Glutamatergic neuron (in vitro differentiated cells): ENCODE data around the gene SLC27A2. TPM values are rescaled to one million over a fixed set of nuclear protein-coding genes. Genes with fewer than 3 reads are reported as not detected.

Experiments used
- DNase-seq: peaks from one replicate; pipeline ENCODE4 v3.0.0; 2022
- H3K27ac Mint-ChIP-seq: one replicate; pipeline ENCODE4 v1.8.0; 2020; ENCODE audit warnings: mild to moderate bottlenecking, mixed read lengths, inconsistent platforms; ENCODE audit not compliant: unreplicated experiment
- H3K27me3 Mint-ChIP-seq: one replicate; pipeline ENCODE4 v1.8.0; 2020; ENCODE audit warnings: mild to moderate bottlenecking, moderate library complexity, mixed read lengths, inconsistent platforms; ENCODE audit not compliant: unreplicated experiment
- H3K36me3 Mint-ChIP-seq: one replicate; pipeline ENCODE4 v1.8.0; 2020; ENCODE audit warnings: mild to moderate bottlenecking, mixed read lengths, inconsistent platforms; ENCODE audit not compliant: unreplicated experiment
- H3K4me1 Mint-ChIP-seq: one replicate; pipeline ENCODE4 v1.8.0; 2020; ENCODE audit warnings: mild to moderate bottlenecking, low read depth, mixed read lengths, inconsistent platforms; ENCODE audit not compliant: unreplicated experiment
- H3K4me3 Mint-ChIP-seq: one replicate; pipeline ENCODE4 v1.8.0; 2020; ENCODE audit warnings: mild to moderate bottlenecking, mixed read lengths, inconsistent platforms; ENCODE audit not compliant: unreplicated experiment
- H3K9me3 Mint-ChIP-seq: one replicate; pipeline ENCODE4 v1.8.0; 2020; ENCODE audit warnings: mild to moderate bottlenecking, moderate library complexity, mixed read lengths, inconsistent platforms; ENCODE audit not compliant: unreplicated experiment
- total RNA-seq: library from RNA; stranded (reverse); fragmentation: NEBNext Ultra II Directional; extraction: Animal tissue kit (Norgen Biotek cat#: 25700); gene quantifications from one replicate; pipeline ENCODE4 v1.2.1, GENCODE V29; 2021; ENCODE audit not compliant: unreplicated experiment
- TF ChIP-seq, protein P1 (sequence below): fragments of 200-600 bp; sonication (generic); IDR thresholded peaks from one replicate; pipeline ENCODE4 v1.5.0; 2021; ENCODE audit not compliant: partially characterized antibody, unreplicated experiment

Gene SLC27A2
- total RNA-seq, 1 donor from 2014 or later: not detected

DNA sequence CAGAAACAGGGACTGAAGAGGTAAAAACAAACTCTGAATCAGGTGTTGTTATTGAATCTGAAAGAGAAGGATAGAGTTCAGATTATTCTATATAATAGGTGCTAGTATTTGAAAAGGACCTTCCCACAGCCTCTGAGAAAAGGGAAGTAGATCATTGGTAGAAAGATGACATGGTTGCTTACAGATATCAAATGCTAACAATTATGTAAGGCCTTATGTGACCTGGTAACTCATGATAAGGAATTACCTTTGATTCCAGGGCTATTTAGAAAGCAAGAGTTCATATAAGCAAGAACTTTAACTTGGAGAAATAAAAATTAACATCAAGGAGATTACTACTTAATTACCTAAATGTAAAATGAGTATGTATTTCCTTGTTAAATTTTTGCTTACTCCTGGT is 7.6 kb downstream of the SLC27A2 start:
- Mint-ChIP-seq H3K27ac (no peak overlapping the region), H3K4me1 (no peaks in the 10 kb centered on the region), H3K4me3 (no peak overlapping the region), H3K9me3 (no peaks in the 10 kb centered on the region), H3K36me3 (no peaks in the 10 kb centered on the region), H3K27me3 (no peaks in the 10 kb centered on the region)
- DNase-seq: no peak
- TF ChIP-seq, protein P1, sequence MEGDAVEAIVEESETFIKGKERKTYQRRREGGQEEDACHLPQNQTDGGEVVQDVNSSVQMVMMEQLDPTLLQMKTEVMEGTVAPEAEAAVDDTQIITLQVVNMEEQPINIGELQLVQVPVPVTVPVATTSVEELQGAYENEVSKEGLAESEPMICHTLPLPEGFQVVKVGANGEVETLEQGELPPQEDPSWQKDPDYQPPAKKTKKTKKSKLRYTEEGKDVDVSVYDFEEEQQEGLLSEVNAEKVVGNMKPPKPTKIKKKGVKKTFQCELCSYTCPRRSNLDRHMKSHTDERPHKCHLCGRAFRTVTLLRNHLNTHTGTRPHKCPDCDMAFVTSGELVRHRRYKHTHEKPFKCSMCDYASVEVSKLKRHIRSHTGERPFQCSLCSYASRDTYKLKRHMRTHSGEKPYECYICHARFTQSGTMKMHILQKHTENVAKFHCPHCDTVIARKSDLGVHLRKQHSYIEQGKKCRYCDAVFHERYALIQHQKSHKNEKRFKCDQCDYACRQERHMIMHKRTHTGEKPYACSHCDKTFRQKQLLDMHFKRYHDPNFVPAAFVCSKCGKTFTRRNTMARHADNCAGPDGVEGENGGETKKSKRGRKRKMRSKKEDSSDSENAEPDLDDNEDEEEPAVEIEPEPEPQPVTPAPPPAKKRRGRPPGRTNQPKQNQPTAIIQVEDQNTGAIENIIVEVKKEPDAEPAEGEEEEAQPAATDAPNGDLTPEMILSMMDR: no peak

DNA sequence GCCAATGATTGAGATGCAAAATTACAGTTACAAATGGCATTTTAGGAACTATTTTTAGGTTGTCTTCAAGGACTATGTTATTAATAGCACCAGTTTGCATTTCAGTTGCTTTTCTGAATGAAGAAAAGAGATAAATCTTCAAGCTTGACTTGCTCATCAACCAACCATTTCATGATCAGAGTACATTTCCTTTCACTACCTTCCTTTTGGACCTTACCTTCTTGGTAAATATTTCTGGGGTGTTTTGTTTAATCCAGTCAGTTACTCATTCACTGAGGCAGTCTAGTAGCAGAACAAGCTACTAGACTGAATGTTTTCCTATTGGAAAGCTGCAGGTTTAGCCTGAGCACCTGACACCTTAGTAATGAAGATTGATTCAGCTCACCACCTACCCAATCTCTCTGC is 8.2 kb downstream of the SLC27A2 start:
- no peak for DNase-seq
- TF ChIP-seq, protein P1: no peak
- no peak overlapping the region for H3K27ac Mint-ChIP-seq

DNA sequence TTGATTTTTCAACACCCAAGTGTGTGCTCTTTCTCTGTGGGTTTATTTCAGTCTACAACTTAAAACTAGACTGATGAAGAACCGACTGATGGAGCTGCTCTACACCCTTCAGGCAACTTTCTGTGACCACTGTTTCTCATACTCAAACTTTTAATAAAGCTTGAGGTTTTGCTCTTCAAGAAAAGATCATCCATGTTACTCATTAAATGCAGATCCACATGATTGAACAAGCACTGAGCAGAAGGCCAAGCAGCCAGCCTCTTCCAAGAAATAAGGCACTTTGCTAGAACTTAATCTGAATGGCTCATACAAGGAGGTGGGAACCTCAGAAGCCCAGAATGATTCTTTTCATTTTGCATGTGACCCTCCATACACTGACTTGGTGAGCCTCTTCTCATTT is 8.7 kb downstream of the SLC27A2 start:
- no peaks in the 10 kb centered on the region for H3K9me3 Mint-ChIP-seq
- H3K27me3 Mint-ChIP-seq: no peaks in the 10 kb centered on the region
- no peaks in the 10 kb centered on the region for H3K4me1 Mint-ChIP-seq
- DNase-seq: no peak
- TF ChIP-seq, protein P1: no peak
- H3K36me3 Mint-ChIP-seq: no peaks in the 10 kb centered on the region
- no peak overlapping the region for H3K27ac Mint-ChIP-seq
- H3K4me3 Mint-ChIP-seq: no peak overlapping the region

More for the DNA sequence above, 8.2 kb downstream of the SLC27A2 start:
- Mint-ChIP-seq H3K4me1 (no peaks in the 10 kb centered on the region), H3K9me3 (no peaks in the 10 kb centered on the region), H3K27me3 (no peaks in the 10 kb centered on the region), H3K4me3 (no peak overlapping the region), H3K36me3 (no peaks in the 10 kb centered on the region)

DNA sequence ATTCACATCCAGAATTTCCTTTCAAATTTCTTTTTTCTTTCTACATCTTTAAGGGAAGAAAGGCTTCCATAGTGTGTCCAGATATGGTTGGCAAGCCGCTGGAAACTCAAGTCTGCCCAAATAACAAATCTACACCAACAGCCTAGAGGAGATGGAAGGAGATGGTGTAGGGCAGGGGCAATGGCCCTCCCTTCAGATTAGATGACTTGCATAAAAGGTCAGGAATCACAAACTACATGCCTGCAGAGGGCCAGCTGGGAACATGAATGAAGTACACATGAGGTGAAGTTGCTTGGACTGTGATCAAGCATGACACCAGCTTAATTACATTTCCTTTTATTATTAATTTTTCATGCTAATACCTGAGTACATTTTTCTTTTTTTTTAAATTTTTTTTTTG is 10.2 kb downstream of the SLC27A2 start:
- DNase-seq: no peak
- TF ChIP-seq, protein P1: no peak
- Mint-ChIP-seq H3K4me3 (no peak overlapping the region), H3K27me3 (no peaks in the 10 kb centered on the region), H3K27ac (no peak overlapping the region), H3K9me3 (no peaks in the 10 kb centered on the region), H3K4me1 (no peaks in the 10 kb centered on the region), H3K36me3 (no peaks in the 10 kb centered on the region)

DNA sequence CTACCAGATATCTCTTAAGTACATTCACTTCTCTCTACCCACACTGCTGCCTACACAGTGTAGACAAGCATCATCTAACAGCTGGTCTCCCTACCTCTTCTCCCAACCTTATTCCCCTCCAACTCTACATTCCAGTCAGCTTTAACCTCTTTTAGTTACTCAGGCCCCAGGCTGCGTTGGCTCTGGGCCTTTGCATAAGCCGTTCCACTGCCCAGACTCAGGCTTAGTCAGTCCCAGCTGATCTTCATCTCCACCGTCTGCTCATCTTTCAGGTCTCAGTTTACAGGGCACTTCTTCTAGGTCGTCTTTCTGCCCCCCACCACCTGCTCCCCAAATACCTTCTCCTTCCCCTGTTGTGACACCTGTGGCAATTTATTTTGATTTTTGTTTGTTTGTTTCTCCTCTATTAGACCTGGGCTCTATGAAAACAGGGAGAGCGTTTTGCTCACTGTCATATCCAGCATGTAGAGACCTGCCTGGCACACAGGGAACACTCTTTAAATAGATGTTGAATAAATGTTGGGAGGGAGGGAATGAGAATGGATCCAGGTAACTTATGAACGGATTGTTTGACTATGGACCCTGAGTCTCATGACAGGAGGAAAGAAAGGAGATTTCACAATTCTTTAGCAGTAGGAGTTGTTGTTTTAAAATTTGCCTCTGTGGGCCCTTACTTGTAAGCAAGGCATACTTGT is 11.1 kb downstream of the SLC27A2 start:
- Mint-ChIP-seq H3K27ac (no peak overlapping the region), H3K4me1 (no peaks in the 10 kb centered on the region), H3K9me3 (no peaks in the 10 kb centered on the region), H3K36me3 (no peaks in the 10 kb centered on the region), H3K27me3 (no peaks in the 10 kb centered on the region), H3K4me3 (no peak overlapping the region)
- DNase-seq: no peak
- TF ChIP-seq, protein P1: no peak
